NCI-H345 treated with DMSO at 0.1 percent for 48 hours (cell line): ENCODE results near the gene CSMD2.

Experiments used
- DNase-seq: peaks from one replicate; lab custom pipeline; 2025; ENCODE audit not compliant: unreplicated experiment; lab: John Stamatoyannopoulos, UW

Gene CSMD2

GRCh38 chr1:33906156-33906555 lies 258.9 kb downstream of the CSMD2 start:
- DNase-seq = no peak

GRCh38 chr1:33905241-33905640 lies 259.8 kb downstream of the CSMD2 start:
- DNase-seq = no peak

- DNase-seq = no peak
Observed at GRCh38 chr1:33903210-33903589, 261.8 kb downstream of the CSMD2 start.

- DNase-seq = no peak
Observed at GRCh38 chr1:33902486-33903209, 262.4 kb downstream of the CSMD2 start.

- no peak for DNase-seq
Observed at GRCh38 chr1:33899746-33900145, 265.3 kb downstream of the CSMD2 start.

- DNase-seq = no peak
Observed at GRCh38 chr1:33898881-33899280, 266.1 kb downstream of the CSMD2 start.

- DNase-seq = no peak
Observed at GRCh38 chr1:33898406-33898805, 266.6 kb downstream of the CSMD2 start.

- DNase-seq = no peak
Observed at GRCh38 chr1:33897092-33897725, 267.8 kb downstream of the CSMD2 start.

- no peak for DNase-seq
Observed at GRCh38 chr1:33895976-33896375, 269.1 kb downstream of the CSMD2 start.

- DNase-seq = no peak
Observed at GRCh38 chr1:33895396-33895795, 269.6 kb downstream of the CSMD2 start.

GRCh38 chr1:33893147-33893830 lies 271.7 kb downstream of the CSMD2 start:
- no peak for DNase-seq

GRCh38 chr1:33886496-33886895 lies 278.5 kb downstream of the CSMD2 start:
- DNase-seq = no peak

GRCh38 chr1:33880305-33880704 lies 284.7 kb downstream of the CSMD2 start:
- no peak for DNase-seq

- no peak for DNase-seq
Observed at GRCh38 chr1:33878392-33878791, 286.6 kb downstream of the CSMD2 start.

- DNase-seq = no peak
Observed at GRCh38 chr1:33876970-33877650, 287.9 kb downstream of the CSMD2 start.

- DNase-seq = no peak
Observed at GRCh38 chr1:33875862-33876261, 289.2 kb downstream of the CSMD2 start.

GRCh38 chr1:33874636-33875035 lies 290.4 kb downstream of the CSMD2 start:
- DNase-seq = no peak

GRCh38 chr1:33872683-33873082 lies 292.3 kb downstream of the CSMD2 start:
- no peak for DNase-seq

- DNase-seq = no peak
Observed at GRCh38 chr1:33872275-33872674, 292.8 kb downstream of the CSMD2 start.

GRCh38 chr1:33867684-33868083 lies 297.3 kb downstream of the CSMD2 start:
- no peak for DNase-seq

GRCh38 chr1:33866281-33866680 lies 298.7 kb downstream of the CSMD2 start:
- DNase-seq = no peak
